ENCODE data around the gene ABCC4.

The ABCC4 gene

GRCh38 chr13:95151942-95152587, 149.2 kb downstream of the ABCC4 start:
- DNase-seq = no peak

GRCh38 chr13:95150555-95150954, 150.7 kb downstream of the ABCC4 start:
- no peak for DNase-seq

DNA sequence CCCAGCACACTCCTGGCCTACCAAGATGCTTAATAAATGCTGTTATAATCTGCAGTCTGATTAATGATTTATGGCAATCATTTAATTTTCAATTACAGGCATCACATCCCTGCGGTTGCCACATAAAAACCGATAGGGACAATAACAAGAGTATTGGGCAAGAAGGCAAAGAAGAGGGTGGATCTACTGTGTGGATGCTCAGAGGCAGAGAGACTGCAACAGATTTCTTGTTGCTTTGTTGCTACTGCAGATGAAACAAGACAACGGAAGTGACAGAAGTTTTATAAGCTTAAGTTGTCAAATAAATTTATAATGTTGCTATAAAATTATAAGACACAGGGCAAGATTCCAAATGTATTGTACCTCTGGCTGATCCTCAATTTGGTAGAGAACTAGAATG, 154.8 kb downstream of the ABCC4 start:
- no peak for DNase-seq

GRCh38 chr13:95145587-95145986, 155.7 kb downstream of the ABCC4 start:
- DNase-seq = no peak

DNA sequence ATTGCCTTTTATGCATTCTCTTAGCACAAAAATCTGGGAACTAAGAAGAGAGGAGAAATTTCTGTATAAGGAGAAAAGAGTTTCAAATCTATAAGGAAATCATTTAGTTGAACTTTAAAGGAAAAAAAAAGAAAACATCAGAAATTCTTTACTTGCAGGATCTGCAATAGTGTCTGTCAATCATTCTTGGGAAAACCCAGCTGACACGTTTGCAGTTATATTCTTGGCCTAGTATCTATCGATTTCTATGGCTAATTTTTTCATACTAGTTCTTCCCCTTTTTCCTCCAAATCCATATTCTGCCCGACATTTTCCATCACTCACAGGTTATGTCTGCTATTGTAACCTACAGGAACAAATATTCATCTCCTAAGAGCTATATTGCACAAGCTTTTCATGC, 160.7 kb downstream of the ABCC4 start:
- DNase-seq = no peak

DNA sequence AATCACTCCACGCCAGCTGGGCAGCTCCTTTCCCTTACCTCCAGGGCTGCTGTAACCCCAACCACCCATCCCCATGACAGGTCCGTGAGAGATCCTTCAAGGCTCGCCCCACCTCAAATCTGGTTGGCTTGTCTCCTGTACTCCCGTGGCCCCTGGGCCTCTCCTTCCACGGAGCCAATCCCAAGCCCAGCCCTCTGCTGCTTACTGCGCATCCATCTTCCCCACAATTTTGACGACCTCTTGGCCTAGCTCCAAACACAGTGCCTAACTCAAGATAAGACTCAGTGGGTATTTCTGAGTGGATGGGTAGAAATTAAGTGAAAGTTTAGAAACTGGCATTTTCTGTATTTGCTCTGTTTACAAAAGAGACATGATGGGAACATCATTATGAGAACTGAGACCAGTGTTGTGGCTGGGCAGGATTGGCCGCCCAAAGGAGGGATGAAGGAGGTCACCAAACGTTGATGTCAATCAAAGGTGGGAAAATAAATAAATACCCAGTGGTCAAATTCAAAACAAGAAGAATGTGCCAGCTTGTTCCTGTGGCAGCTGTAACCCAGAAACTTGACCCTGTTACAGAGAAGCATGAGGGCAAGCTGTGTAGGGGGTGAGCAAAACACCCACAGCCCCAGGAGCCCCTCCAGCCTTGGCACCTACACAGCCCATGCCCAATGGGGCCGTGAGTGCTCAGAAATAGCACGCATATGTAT, 162.2 kb downstream of the ABCC4 start:
- no peak for DNase-seq

DNA sequence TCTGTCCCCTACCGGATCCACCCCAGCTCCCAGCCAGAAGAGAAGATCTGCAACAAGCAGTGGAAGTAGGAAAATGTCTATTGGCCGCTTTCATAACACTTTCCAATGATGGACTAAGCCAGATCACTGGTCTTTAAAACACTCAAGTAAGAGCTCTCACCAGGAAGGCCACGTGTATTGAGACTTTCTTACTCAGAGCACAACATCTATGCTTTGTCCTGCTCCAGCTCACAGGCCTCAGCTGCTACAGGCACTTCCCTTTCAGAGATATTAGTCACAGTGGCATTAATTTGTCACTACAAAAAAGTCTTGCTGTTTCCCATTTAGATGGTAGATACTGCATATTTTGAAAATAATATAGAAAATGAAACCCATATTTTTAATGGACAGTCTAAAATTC, 164.2 kb downstream of the ABCC4 start:
- DNase-seq = no peak

DNA sequence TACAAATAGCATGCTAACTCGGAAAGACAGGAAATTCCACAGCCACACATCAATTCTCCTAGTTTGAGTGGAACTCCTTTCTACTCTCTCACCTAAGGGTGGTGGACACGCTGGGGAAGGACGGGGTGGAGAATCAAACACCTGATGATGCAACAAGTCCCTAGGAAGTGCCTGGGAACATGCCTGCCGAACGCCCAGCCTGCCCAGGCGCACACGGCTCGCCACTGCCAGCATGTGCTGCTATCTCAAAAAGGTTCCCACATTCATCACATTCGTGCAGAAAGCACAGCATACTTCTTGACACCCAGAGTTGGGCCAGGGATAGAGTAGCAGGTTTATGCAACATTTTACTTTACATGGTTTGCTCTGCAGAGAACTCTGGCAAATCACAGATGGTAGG, 164.6 kb downstream of the ABCC4 start:
- DNase-seq = no peak

DNA sequence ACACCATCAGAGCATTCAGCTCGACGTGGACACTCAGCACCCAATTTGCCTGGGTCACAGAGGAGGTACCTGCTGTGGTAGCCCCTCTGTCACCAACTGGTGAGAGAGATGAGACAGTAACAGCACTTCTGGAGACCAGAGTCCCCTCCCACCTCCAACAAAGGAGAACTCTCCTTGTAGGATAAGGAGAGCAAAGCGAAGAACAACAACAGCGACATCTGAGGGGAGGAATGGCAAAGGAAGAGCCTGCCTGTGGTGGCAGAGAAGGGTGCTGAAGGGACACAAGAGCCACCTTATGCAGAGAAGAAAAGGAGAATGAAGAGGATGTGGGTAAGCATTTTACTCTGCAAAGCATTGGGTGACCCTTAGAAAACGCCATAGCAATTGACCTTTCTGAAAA, 167.8 kb downstream of the ABCC4 start:
- DNase-seq = no peak

DNA sequence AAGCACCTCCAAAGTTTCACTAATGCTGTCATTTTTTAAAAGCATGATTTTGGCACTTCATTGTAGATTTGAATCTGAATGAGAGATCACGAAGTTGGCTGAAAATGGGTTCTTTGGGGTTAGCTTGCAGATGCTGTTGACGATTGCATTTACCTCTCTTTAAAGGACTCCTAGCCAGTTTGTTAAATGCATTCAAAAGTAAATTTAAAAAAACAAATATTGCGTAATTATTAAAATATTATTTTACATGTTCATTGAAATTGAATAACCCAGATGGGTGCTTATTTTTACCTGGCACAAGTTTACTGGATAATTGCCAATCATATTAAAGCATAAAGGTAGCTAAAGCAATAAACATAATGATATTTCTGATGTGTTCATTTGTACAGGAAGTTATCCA, 172.2 kb downstream of the ABCC4 start:
- DNase-seq = no peak

GRCh38 chr13:95128045-95128643, 173.1 kb downstream of the ABCC4 start:
- no peak for DNase-seq

GRCh38 chr13:95124959-95125358, 176.3 kb downstream of the ABCC4 start:
- DNase-seq = no peak

DNA sequence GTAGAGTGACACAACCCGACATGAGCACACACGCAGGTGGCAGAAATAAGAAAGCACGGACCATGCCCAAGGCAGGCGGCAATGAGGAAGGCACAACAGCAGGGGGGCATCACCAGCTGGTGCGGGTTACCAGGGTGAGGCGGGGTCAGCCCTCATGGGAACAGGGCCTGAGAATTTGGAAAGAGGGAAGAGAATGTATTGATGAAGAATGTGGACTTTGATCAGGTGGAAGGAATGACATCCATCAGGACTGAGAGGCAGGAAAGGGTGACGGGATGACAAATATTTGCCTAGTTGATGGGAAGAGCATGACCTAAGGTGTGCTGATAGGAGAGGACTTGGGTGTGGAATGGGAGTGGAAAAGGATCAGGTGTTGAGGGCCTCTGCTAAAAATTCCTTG, 177.5 kb downstream of the ABCC4 start:
- DNase-seq = no peak

- no peak for DNase-seq
Observed at GRCh38 chr13:95122063-95122462, 179.2 kb downstream of the ABCC4 start.

DNA sequence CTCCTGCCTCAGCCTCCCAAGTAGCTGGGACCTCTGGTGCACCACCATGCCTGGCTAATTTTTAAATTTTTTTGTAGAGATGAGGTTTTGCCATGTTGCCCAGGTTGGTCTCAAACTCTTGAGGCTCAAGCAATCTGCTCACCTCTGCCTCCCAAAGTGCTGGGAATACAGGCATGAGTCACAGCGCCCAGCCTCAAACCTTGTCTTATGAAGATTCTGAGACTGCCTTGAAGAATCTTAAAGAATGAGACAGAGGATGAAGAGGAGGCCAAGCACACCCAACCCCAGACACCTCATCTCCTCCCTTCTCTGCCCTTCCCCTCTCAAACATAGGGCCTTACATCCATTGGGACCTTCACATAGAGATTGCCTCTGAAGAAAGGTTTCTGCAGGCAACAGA, 179.7 kb downstream of the ABCC4 start:
- peak; percentile 8 for DNase-seq

DNA sequence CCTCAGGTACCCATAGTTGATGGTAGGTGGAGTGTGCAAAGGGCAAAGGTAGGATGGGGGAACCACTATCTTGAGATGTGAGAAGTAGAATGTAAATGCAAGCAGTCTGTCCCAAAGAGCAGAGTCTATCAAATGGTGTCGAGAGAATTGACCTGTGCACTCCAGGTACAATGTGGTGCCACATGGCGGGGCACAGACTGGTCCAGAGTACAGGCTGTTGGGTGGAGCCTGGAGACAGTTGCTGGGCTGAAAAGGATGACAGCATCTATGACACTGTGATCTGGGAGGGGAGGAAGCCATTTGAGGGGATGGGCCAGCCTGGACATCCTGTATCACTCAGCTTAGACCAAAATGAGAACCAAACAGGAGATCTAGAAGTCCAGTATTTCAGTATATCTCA, 180.6 kb downstream of the ABCC4 start:
- no peak for DNase-seq

DNA sequence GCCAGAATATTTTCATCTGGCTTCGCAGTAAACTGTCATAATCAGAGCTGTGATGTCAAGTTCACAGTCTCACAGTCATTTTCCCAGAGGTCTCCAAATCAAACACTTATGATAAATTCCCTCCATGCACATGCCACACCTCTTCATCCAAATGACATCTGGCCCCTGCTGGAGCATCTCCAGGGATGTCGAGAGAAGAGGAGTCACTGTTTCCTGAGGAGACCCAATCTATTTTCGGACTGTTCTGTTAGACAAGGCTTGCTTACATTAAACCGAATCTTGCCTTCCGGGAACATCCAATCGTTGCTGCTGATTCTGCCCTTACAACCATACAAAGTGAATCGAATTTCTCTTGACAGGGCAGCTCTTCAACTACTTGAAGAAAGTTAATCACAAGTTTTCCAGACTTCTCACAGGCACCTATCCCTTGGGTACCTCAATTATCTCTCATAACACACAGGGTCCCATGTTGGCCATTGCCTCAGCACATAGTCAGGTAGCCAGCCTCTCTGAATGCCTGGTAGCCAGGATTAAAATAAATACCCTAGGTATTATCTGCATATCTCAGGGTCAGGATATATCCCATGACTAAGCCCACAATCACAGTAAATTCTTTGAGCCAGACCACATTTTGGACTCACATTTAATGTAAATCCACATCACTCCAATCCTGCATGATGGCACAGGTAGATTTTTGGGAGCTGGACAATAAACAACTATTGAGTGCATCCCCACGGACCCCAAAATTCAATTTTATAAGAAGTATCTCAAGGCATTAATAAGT, 182.5 kb downstream of the ABCC4 start:
- no peak for DNase-seq

GRCh38 chr13:95117092-95117491, 184.2 kb downstream of the ABCC4 start:
- DNase-seq = no peak

DNA sequence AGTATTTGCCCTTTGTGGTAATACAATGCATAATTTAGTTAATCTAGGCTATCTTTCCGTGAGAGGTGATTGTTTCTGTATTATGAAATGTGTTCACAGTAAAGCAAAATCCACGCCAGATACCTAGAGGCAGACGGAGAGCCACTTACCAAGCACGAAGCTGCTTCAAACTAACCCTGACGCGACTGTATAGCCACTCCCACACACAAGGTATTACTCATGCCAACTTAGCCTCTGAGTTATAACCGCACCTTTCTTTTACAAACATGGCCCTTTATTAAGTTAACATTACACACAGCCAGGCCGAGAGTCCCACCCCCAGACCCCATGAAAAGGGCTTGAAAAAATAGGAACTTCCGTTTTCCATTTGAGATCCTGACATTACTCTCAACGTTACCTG, 185.7 kb downstream of the ABCC4 start:
- DNase-seq = no peak

DNA sequence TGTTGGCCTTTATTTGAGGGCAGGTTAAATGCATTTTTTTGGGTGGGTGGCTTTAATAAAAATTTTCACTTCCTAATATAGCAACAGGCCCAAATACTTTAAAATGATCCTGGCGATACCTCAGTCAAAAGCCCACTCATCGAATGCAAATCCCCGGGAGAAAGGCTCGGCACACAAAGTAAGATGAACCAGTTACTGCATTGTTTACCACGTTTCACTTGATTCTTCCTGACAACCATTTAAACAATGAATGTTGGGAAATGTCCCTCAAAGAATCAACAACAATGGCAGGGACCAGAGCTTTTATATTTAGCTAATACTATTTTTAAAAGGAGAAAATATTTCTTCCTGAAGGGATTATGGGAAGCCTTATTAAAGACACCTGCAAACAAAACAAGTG, 187.7 kb downstream of the ABCC4 start:
- no peak for DNase-seq

DNA sequence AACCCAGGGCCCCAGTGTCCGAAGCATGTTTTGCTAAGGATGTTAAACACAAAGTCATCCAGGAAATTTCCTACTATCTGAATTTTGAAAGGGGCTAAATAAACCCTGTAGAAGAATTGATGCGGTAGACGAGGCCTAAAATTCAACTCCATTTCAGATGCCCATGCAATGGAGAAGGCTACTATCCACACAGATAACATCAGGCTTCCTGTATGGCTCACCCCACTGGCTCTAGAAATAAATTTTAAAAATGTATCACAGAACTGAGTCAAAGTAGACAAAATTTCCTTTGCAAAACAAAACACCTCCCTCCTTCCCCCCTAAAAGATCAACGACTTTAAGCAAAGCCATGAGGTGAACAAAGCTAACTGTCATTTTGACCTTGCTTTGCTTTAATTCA, 188.4 kb downstream of the ABCC4 start:
- DNase-seq = no peak

DNA sequence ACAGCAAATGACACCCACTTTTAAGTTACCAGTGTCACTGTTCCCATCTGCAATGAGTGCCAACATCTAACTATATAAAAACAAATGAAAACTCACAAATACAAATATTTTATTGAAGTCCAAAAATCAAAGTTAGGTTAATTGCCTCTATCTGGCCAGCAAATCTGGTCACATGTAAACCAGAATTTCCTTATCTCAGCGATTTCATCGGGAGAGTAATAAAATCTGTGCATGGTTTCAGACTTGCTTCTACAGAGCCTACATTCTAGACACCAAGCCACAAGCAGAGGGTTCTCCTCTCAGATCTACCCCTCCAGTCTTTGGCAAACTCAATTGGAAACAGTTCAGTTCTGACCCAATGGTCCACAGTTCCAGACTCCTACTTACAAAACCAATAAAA, 189.6 kb downstream of the ABCC4 start:
- no peak for DNase-seq

- DNase-seq = no peak
Observed at GRCh38 chr13:95106562-95106961, 194.7 kb downstream of the ABCC4 start.

Measured in CD4-positive, alpha-beta T cell treated with Interleukin-17A for 4 hours (primary cell).